H9 (cell line): Measurements from ENCODE around the gene CFAP61. TPM values are rescaled to one million over a fixed set of nuclear protein-coding genes. Genes with fewer than 3 reads are reported as not detected.

Source experiments
- DNase-seq: peaks from one replicate; pipeline ENCODE4 v3.0.0-alpha.2; 2017
- H2AFZ ChIP-seq: one replicate; pipeline ENCODE4 v1.6.1; 2013; ENCODE audit warnings: mild to moderate bottlenecking, low read length, control low read depth, moderate library complexity
- H2AK5ac ChIP-seq: 2 replicates; pipeline ENCODE4 v1.6.1; 2013; ENCODE audit warnings: low read length, control low read depth, mixed read lengths; ENCODE audit not compliant: insufficient read length
- H2BK120ac ChIP-seq: one replicate; pipeline ENCODE4 v1.6.1; 2013; ENCODE audit warnings: low read depth, mild to moderate bottlenecking, low read length, control low read depth, inconsistent platforms; ENCODE audit not compliant: poor library complexity, severe bottlenecking
- H2BK12ac ChIP-seq: 2 replicates; pipeline ENCODE4 v1.6.1; 2013; ENCODE audit warnings: low read length, control low read depth, mixed read lengths, low read depth; ENCODE audit not compliant: insufficient read length
- H2BK15ac ChIP-seq: 2 replicates; pipeline ENCODE4 v1.6.1; 2013; ENCODE audit warnings: low read depth, low read length, control low read depth
- H2BK20ac ChIP-seq: one replicate; pipeline ENCODE4 v1.6.1; 2013; ENCODE audit warnings: low read depth, mild to moderate bottlenecking, low read length, control low read depth, inconsistent platforms; ENCODE audit not compliant: poor library complexity, severe bottlenecking
- H2BK5ac ChIP-seq: 2 replicates; pipeline ENCODE4 v1.6.1; 2013; ENCODE audit warnings: low read length, control low read depth, mixed read lengths; ENCODE audit not compliant: insufficient read length
- H3K14ac ChIP-seq: 2 replicates; pipeline ENCODE4 v1.6.1; 2013; ENCODE audit warnings: low read length, control low read depth; ENCODE audit not compliant: insufficient read depth
- H3K18ac ChIP-seq: 2 replicates; pipeline ENCODE4 v1.6.1; 2013; ENCODE audit warnings: low read depth, mild to moderate bottlenecking, mixed read lengths, low read length, control low read depth; ENCODE audit not compliant: insufficient read length
- H3K23ac ChIP-seq: 2 replicates; pipeline ENCODE4 v1.6.1; 2013; ENCODE audit warnings: low read length, control low read depth, mixed read lengths, low read depth; ENCODE audit not compliant: insufficient read length
- H3K23me2 ChIP-seq: 2 replicates; pipeline ENCODE4 v1.6.1; 2013; ENCODE audit warnings: low read depth, mild to moderate bottlenecking, mixed read lengths, low read length, control low read depth; ENCODE audit not compliant: insufficient read length, poor library complexity, severe bottlenecking
- H3K27ac ChIP-seq: 2 replicates; pipeline ENCODE4 v1.5.1; 2013; ENCODE audit warnings: low read length, control low read depth, mixed read lengths, low read depth; ENCODE audit not compliant: insufficient read length
- H3K27me3 ChIP-seq: 2 replicates; pipeline ENCODE4 v1.6.1; 2013; ENCODE audit warnings: low read length, control low read depth, inconsistent platforms; ENCODE audit not compliant: insufficient read depth
- H3K4ac ChIP-seq: 2 replicates; pipeline ENCODE4 v1.6.1; 2013; ENCODE audit warnings: low read depth, mild to moderate bottlenecking, control low read depth, inconsistent platforms, low read length, moderate library complexity
- H3K4me1 ChIP-seq: 2 replicates; pipeline ENCODE4 v1.6.1; 2013; ENCODE audit warnings: low read length, control low read depth, inconsistent platforms; ENCODE audit not compliant: insufficient read depth
- H3K4me2 ChIP-seq: 2 replicates; pipeline ENCODE4 v1.6.1; 2013; ENCODE audit warnings: low read length, control low read depth, mixed read lengths; ENCODE audit not compliant: insufficient read length, insufficient read depth
- H3K56ac ChIP-seq: 2 replicates; pipeline ENCODE4 v1.6.1; 2013; ENCODE audit warnings: low read depth, mild to moderate bottlenecking, mixed read lengths, low read length, control low read depth; ENCODE audit not compliant: insufficient read length
- H3K79me1 ChIP-seq: 2 replicates; pipeline ENCODE4 v1.6.1; 2013; ENCODE audit warnings: low read depth, mild to moderate bottlenecking, moderate library complexity, low read length, control low read depth, inconsistent platforms; ENCODE audit not compliant: insufficient read depth, poor library complexity, severe bottlenecking
- H3K79me2 ChIP-seq: 2 replicates; pipeline ENCODE4 v1.6.1; 2013; ENCODE audit warnings: low read length, control low read depth, inconsistent platforms; ENCODE audit not compliant: insufficient read depth
- H3K9ac ChIP-seq: 2 replicates; pipeline ENCODE4 v1.6.1; 2013; ENCODE audit warnings: low read length, control low read depth, mixed read lengths; ENCODE audit not compliant: insufficient read length; ENCODE audit errors: extremely low read depth
- H3K9me3 ChIP-seq: one replicate; pipeline ENCODE4 v1.6.1; 2013; ENCODE audit warnings: low read depth, low read length, inconsistent platforms; ENCODE audit not compliant: control insufficient read depth
- H3T11ph ChIP-seq: one replicate; pipeline ENCODE4 v1.6.1; 2013; ENCODE audit warnings: mild to moderate bottlenecking, low read length, control low read depth, inconsistent platforms
- H4K20me1 ChIP-seq: one replicate; pipeline ENCODE4 v1.6.1; 2013; ENCODE audit not compliant: control insufficient read depth, insufficient read length, insufficient read depth
- H4K5ac ChIP-seq: 2 replicates; pipeline ENCODE4 v1.6.1; 2013; ENCODE audit warnings: low read depth, mild to moderate bottlenecking, mixed read lengths, low read length, control low read depth; ENCODE audit not compliant: insufficient read length
- H4K8ac ChIP-seq: replicated peaks from 2 replicates; pipeline ENCODE4 v1.6.1; 2013; ENCODE audit warnings: low read length, control low read depth, mixed read lengths, low read depth; ENCODE audit not compliant: insufficient read length
- H4K91ac ChIP-seq: 2 replicates; pipeline ENCODE4 v1.6.1; 2013; ENCODE audit warnings: low read depth, mild to moderate bottlenecking, moderate library complexity, mixed read lengths, low read length, control low read depth; ENCODE audit not compliant: insufficient read length
- H3K27ac Mint-ChIP-seq, 3 experiments: 2 replicates in 2 of 3; 3 replicates in 1 of 3; pipeline ENCODE4 v1.8.0; 2020 to 2021; ENCODE audit warnings: mixed read lengths in 3 of 3, mild to moderate bottlenecking in 1 of 3, moderate library complexity in 1 of 3
- H3K27me3 Mint-ChIP-seq: 2 replicates; pipeline ENCODE4 v1.8.0; 2021; ENCODE audit warnings: low read depth, mild to moderate bottlenecking, moderate library complexity, mixed read lengths
- H3K36me3 Mint-ChIP-seq, 3 experiments: 2 replicates in 2 of 3; 3 replicates in 1 of 3; pipeline ENCODE4 v1.8.0; 2020 to 2021; ENCODE audit warnings: low read depth in 3 of 3, mixed read lengths in 3 of 3; ENCODE audit not compliant: insufficient read depth in 1 of 3
- H3K4me1 Mint-ChIP-seq, 2 experiments: 2 replicates each; pipeline ENCODE4 v1.8.0; 2020; ENCODE audit warnings: mixed read lengths in 2 of 2
- H3K4me3 Mint-ChIP-seq, 2 experiments: 2 replicates in 1 of 2; 3 replicates in 1 of 2; pipeline ENCODE4 v1.8.0; 2020 to 2021; ENCODE audit warnings: mild to moderate bottlenecking in 2 of 2, mixed read lengths in 2 of 2, moderate library complexity in 1 of 2
- H3K9me3 Mint-ChIP-seq, 2 experiments: 2 replicates in 1 of 2; 3 replicates in 1 of 2; pipeline ENCODE4 v1.8.0; 2020; ENCODE audit warnings: mild to moderate bottlenecking in 2 of 2, mixed read lengths in 2 of 2, moderate library complexity in 1 of 2
- CTCF ChIP-seq: fragments of 200-600 bp; sonication (generic); conservative IDR thresholded peaks from 3 replicates; pipeline ENCODE4 v1.8.0; 2021; ENCODE audit warnings: antibody characterized with exemption, mild to moderate bottlenecking
- WGBS: extraction: QIAGEN DNeasy Blood & Tissue Kit; methylation state at CpG from one replicate; pipeline ENCODE4 v1.1.7; 2013; ENCODE audit warnings: missing lambda C conversion rate, low lambda C conversion rate, mixed read lengths; ENCODE audit not compliant: insufficient read length; ENCODE audit errors: extremely low coverage; 5-methylcytosine and 5-hydroxymethylcytosine counted together
- total RNA-seq: library from RNA; stranded (reverse); gene quantifications from 2 replicates; pipeline ENCODE4 v1.2.1, GENCODE V29; 2021

The CFAP61 gene
- total RNA-seq, 1 experiment from 2014 or later: 0.44 TPM

GRCh38 chr20:20271271-20271670 is 218.9 kb downstream of the CFAP61 start:
- no peak overlapping the region for H2BK12ac ChIP-seq

More at GRCh38 chr20:20271271-20271670, 218.9 kb downstream of the CFAP61 start:
- Histone ChIP-seq H3K18ac (no peak overlapping the region), H3K4me2 (no peak overlapping the region), H2AFZ (peak overlapping the region; percentile 22), H4K5ac (no peak overlapping the region), H3K79me1 (no peaks in the 10 kb centered on the region), H3K14ac (no peak overlapping the region), H3K56ac (no peak overlapping the region), H3K9ac (no peak overlapping the region), H2BK20ac (no peak overlapping the region), H3K4ac (no peak overlapping the region), H4K91ac (no peak overlapping the region), H3K27ac (no peak overlapping the region), H3K23ac (no peak overlapping the region), H3T11ph (no peak overlapping the region), H2AK5ac (no peak overlapping the region), H4K8ac (no peak overlapping the region), H4K20me1 (peaks cover 6% of the 10 kb centered on the region), H3K9me3 (no peaks in the 10 kb centered on the region), H3K79me2 (no peaks in the 10 kb centered on the region), H2BK5ac (no peak overlapping the region), H2BK120ac (no peak overlapping the region), H2BK15ac (no peak overlapping the region), H3K23me2 (peaks cover 4% of the 10 kb centered on the region), H3K4me1 (peaks cover 4% of the 10 kb centered on the region; the same call in 1 of the 2 replicates), H3K27me3 (no peaks in the 10 kb centered on the region)
- no peak for DNase-seq
- Mint-ChIP-seq H3K4me1 (peaks cover 5 to 10% of the 10 kb centered on the region in 2 experiments), H3K27ac (no peak overlapping the region; a peak in 1 of 7 replicates), H3K9me3 (no peaks in the 10 kb centered on the region), H3K4me3 (no peak overlapping the region), H3K27me3 (no peaks in the 10 kb centered on the region), H3K36me3 (no peaks in the 10 kb centered on the region)
- WGBS: no CpG with 5 or more reads among the region's 10 CpGs
- TF ChIP-seq CTCF: no peak
